ENCODE results near the gene COA1. TPM values are rescaled to one million over a fixed set of nuclear protein-coding genes. Genes with fewer than 3 reads are reported as not detected.
"Not testable (repeated sequence)": the region's sequence is repeated elsewhere in the genome, so short reads cannot be mapped to it uniquely, and the experiment has no call there.

COA1 gene
- total RNA-seq, 1 experiment from 2014 or later: 151 TPM

- H2AFZ ChIP-seq: no peak overlapping the region
- H4K20me1 ChIP-seq (ENCODE audit: insufficient read depth): no peaks in the 10 kb centered on the region
- H3K27ac ChIP-seq: no peak overlapping the region
- no TSS peak for BruUV-seq (replicated peaks)
- no peak for TF ChIP-seq EZH2 (IDR thresholded peaks at IDR 0.05; ENCODE audit: low read depth)
- TF ChIP-seq CTCF (conservative IDR thresholded peaks at IDR 0.05): no peak
- H3K4me1 ChIP-seq (replicated peaks; ENCODE audit: insufficient read depth): no peaks in the 10 kb centered on the region
- H3K9me2 ChIP-seq (ENCODE audit: insufficient read depth): no peaks in the 10 kb centered on the region
- peaks cover 65% of the 10 kb centered on the region for H3F3A ChIP-seq (ENCODE audit: insufficient read depth, low read depth)
- H3K9me3 ChIP-seq (ENCODE audit: insufficient read depth, low read depth): peaks cover 7% of the 10 kb centered on the region; the same call in 1 of the 2 replicates
- H3K27me3 ChIP-seq (ENCODE audit: insufficient read depth, low read depth): no peaks in the 10 kb centered on the region
- H3K4me2 ChIP-seq: no peak overlapping the region
- peaks cover 93% of the 10 kb centered on the region for H3K36me3 ChIP-seq (ENCODE audit: low read depth)
- no peak overlapping the region for H3K4me3 ChIP-seq
- 0 out of 2 replicates have a peak, but pooled peaks cover 10% of the 10 kb centered on the region for H3K79me2 ChIP-seq (ENCODE audit: low read depth)
- CTCF ChIA-PET: no interaction called here
- intact Hi-C loops (cut with micrococcal nuclease; ENCODE audit: unreplicated experiment): no loop called here
- POLR2A ChIA-PET (ENCODE audit: unreplicated experiment): no interaction called here
- DNase-seq: no peak
Observed at GRCh38 chr7:43629857-43630256, 99.5 kb downstream of the COA1 start.

GRCh38 chr7:43628431-43628830 lies 100.9 kb downstream of the COA1 start:
- no peaks in the 10 kb centered on the region for H3K27me3 ChIP-seq (ENCODE audit: insufficient read depth, low read depth)
- H3K9me3 ChIP-seq (ENCODE audit: insufficient read depth, low read depth): peaks cover 7% of the 10 kb centered on the region; the same call in 1 of the 2 replicates
- H3K79me2 ChIP-seq (ENCODE audit: low read depth): 0 out of 2 replicates have a peak, but pooled peaks cover 10% of the 10 kb centered on the region
- intact Hi-C loops (cut with micrococcal nuclease; ENCODE audit: unreplicated experiment): no loop called here
- H3K4me3 ChIP-seq: no peak overlapping the region
- peaks cover 93% of the 10 kb centered on the region for H3K36me3 ChIP-seq (ENCODE audit: low read depth)
- BruUV-seq (replicated peaks): no TSS peak
- DNase-seq: no peak
- H3K27ac ChIP-seq: no peak overlapping the region
- peaks cover 76% of the 10 kb centered on the region for H3F3A ChIP-seq (ENCODE audit: insufficient read depth, low read depth)
- TF ChIP-seq CTCF (conservative IDR thresholded peaks at IDR 0.05): no peak
- TF ChIP-seq EZH2 (IDR thresholded peaks at IDR 0.05; ENCODE audit: low read depth): no peak
- no peaks in the 10 kb centered on the region for H3K9me2 ChIP-seq (ENCODE audit: insufficient read depth)
- ChIA-PET POLR2A (ENCODE audit: unreplicated experiment) (no interaction called here), CTCF (no interaction called here)
- no peak overlapping the region for H3K4me2 ChIP-seq
- H3K4me1 ChIP-seq (replicated peaks; ENCODE audit: insufficient read depth): no peaks in the 10 kb centered on the region
- H4K20me1 ChIP-seq (ENCODE audit: insufficient read depth): no peaks in the 10 kb centered on the region
- H2AFZ ChIP-seq: no peak overlapping the region

GRCh38 chr7:43627798-43628197 lies 101.5 kb downstream of the COA1 start:
- H3K27ac ChIP-seq; intact Hi-C loops (cut with micrococcal nuclease; ENCODE audit: unreplicated experiment); H3K4me3 ChIP-seq; H2AFZ ChIP-seq; BruUV-seq (replicated peaks); H3K9me2 ChIP-seq (ENCODE audit: insufficient read depth); DNase-seq; CTCF ChIA-PET; H3K9me3 ChIP-seq (ENCODE audit: insufficient read depth, low read depth); H3K4me1 ChIP-seq (replicated peaks; ENCODE audit: insufficient read depth); POLR2A ChIA-PET (ENCODE audit: unreplicated experiment); H3K79me2 ChIP-seq (ENCODE audit: low read depth); H4K20me1 ChIP-seq (ENCODE audit: insufficient read depth); H3K27me3 ChIP-seq (ENCODE audit: insufficient read depth, low read depth); H3K4me2 ChIP-seq: not testable (repeated sequence)
- peaks cover 82% of the 10 kb centered on the region for H3F3A ChIP-seq (ENCODE audit: insufficient read depth, low read depth)
- H3K36me3 ChIP-seq (ENCODE audit: low read depth): peaks cover 90% of the 10 kb centered on the region

GRCh38 chr7:43626695-43627094 lies 102.6 kb downstream of the COA1 start:
- DNase-seq: no peak
- TF ChIP-seq CTCF (conservative IDR thresholded peaks at IDR 0.05) (no peak), EZH2 (IDR thresholded peaks at IDR 0.05; ENCODE audit: low read depth) (no peak)
- Histone ChIP-seq H3K9me2 (ENCODE audit: insufficient read depth) (no peaks in the 10 kb centered on the region), H3K9me3 (ENCODE audit: insufficient read depth, low read depth) (peaks cover 7% of the 10 kb centered on the region; the same call in 1 of the 2 replicates), H3K4me1 (replicated peaks; ENCODE audit: insufficient read depth) (no peaks in the 10 kb centered on the region), H2AFZ (no peak overlapping the region), H4K20me1 (ENCODE audit: insufficient read depth) (no peaks in the 10 kb centered on the region), H3K4me2 (no peak overlapping the region), H3K27me3 (ENCODE audit: insufficient read depth, low read depth) (no peaks in the 10 kb centered on the region), H3K79me2 (ENCODE audit: low read depth) (0 out of 2 replicates have a peak, but pooled peaks cover 10% of the 10 kb centered on the region), H3K4me3 (no peak overlapping the region), H3F3A (ENCODE audit: insufficient read depth, low read depth) (peaks cover 91% of the 10 kb centered on the region), H3K36me3 (ENCODE audit: low read depth) (peaks cover 90% of the 10 kb centered on the region), H3K27ac (peak overlapping the region; percentile 4; the same call in 1 of the 2 replicates)
- ChIA-PET CTCF (no interaction called here), POLR2A (ENCODE audit: unreplicated experiment) (interaction anchor here (0.6 kb wide), 1 partner anchor 42 kb away, joined by 5 read pairs; no protein-coding TSS in a partner anchor)
- intact Hi-C loops (cut with micrococcal nuclease; ENCODE audit: unreplicated experiment): no loop called here
- no TSS peak for BruUV-seq (replicated peaks)
